SK-N-MC (cell line): ENCODE results near the gene NIM1K.

Source experiments
- EZH2 ChIP-seq: fragments of 200-600 bp; sonication (generic); IDR thresholded peaks from one replicate; pipeline ENCODE4 v1.6.1; 2017; ENCODE audit warnings: antibody characterized with exemption
- POLR2AphosphoS5 ChIP-seq: IDR thresholded peaks from 2 replicates; pipeline ENCODE4 v1.6.1; 2012; ENCODE audit warnings: mild to moderate bottlenecking, low read depth, low read length, borderline replicate concordance

- TF ChIP-seq POLR2AphosphoS5, result no peak
- no peak for TF ChIP-seq EZH2
Measured at GRCh38 chr5:43316421-43316820, 124.4 kb downstream of the NIM1K start.
